NCI-H69 (cell line): ENCODE data around the gene TSPAN1.
A peak's percentile ranks its signal among the peaks of the same experiment; 100 is the strongest.

Experiments
- DNase-seq: peaks from one replicate; lab custom pipeline; 2025; lab: John Stamatoyannopoulos, UW

Gene TSPAN1

DNA sequence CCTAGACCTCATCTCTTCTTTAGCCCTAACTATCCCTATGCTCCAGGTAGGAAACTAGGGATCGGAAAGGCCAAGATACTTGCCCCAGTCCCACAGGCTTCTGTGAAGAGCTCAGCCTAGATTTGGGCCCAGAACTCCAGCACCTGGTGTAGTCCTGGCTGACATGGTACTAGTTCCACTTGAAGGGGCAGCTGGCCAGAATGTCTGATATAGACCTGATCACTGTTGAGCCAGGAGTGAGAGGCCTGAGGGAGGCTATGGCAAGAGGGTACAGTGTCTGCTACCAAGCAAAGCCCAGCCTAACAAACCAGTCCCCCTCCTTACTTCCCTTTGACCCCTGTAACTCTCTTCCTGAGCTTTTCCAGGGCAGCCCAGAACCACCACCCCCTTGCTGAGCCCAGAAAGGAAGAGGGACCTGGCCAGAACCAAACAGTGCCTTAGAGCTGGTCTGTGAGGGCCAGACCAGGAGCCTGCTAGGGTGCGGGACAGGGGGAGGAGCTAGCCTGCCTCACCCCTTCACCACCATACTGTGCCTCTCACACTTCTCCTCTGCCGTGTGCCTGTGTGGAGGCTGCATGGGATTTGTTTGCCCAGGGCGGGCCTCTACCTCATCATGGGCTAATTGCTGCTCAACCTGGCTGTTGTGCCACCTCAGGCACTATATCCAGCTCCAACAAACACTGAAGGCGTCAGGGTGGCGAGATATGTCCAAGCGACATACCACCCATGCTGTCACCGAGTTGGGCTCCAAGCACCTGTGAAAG lies 12.4 kb downstream of the TSPAN1 start:
- peak; percentile 95 for DNase-seq

DNA sequence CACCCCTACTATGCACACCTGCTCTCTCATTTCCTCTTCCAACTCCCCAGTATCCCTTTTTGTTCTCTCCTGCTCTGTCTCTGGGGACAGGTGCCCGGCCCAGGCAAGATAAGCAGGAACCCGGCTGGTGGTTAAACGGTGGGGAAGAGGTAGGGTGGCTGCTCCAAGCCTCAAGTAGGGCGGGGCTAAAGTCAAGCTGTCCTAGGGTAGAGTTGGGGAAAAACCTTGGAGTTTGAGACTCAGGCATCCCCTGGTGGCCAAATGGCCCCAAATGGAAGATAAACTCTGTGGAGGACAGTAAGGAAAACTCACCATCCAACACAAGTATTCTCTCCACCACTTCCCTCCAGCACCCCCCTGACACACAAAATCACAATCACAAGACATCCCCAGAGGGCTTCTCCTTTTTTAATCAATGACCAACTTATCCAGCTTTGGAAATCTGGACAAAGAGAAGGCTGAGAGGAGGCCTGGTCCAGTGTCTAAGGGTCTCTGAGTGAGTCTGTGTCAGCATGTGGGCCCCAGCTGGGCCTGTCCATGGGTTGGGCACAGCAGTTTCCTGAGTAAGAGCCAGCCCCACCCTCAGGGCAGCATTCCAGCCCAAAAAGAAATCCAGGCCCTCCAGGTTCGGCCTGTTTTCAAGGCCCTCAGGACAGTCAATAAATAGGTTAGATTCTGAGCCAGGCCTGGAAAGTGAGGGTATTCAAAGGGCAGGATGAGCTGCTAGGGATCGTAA lies 13.6 kb downstream of the TSPAN1 start:
- peak; percentile 79 for DNase-seq

DNA sequence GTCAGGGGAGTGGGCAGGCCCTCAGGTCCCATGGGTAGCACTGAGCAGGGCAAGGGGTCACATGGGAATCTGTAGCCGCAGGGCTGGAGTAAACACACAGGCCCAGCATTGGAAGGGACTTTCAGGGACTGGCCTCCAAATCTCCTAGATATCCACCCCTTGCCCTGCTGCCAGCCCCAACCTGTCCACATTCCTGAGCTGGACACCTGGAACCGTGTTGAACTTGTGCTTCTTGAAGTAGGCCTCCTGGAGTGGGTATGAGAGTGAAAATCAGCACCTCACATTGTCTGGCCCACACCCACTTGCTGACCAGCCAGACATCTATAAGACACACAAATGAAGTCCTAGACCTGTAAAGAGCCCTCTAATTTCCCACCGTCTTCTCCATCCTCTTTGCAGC lies 15.7 kb downstream of the TSPAN1 start:
- DNase-seq, result no peak

DNA sequence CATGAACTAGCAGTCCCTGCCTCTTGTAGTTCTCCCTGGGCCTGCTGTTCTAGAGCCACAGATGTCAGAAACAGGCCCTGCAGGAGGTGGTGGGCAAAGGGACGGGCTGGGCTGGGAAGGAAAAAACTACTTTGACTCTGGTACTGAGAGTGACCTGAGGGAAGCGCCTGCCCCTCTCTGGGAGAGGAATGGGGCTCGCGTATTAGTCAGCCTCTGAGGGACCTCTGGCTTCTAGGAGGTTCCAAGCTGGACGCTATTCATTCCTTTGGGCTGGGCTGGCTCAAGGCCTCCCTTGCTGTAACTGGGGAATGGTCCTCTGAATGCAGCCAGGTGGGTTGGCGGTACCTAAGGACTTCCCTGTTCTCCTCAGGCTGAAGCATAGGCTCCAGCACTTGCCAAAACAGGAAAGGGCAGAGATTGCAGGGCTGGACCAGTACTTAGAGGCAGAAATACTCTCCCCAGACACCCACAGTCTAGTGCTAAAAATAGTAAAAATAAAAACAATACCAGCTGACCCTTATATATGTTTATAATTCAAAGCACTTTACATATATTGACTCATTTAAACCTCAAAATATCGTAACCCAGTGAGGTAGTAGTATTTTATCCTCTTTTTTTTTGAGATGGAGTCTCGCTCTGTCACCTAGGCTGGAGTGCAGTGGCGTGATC lies 16.3 kb downstream of the TSPAN1 start:
- DNase-seq, result no peak

DNA sequence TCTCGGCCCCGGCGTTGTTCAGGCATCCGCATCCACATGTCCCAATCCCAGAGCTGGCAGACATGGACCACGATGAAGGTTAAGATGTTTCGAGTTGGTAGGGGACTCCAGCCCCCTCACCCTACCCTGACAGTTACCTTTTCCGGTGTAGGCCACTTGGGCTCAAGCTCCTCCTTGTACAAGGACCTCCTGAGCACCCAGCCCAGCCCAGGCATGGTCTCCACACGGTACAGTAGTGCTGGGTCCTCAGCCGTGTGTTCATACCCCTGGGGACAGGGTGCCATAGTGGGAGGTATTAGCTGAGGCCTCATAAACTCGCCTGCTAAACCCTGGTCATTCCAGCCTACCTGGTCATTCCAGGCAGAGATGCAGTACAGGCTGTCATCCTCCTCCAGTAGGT lies 17.3 kb downstream of the TSPAN1 start:
- DNase-seq, result no peak

DNA sequence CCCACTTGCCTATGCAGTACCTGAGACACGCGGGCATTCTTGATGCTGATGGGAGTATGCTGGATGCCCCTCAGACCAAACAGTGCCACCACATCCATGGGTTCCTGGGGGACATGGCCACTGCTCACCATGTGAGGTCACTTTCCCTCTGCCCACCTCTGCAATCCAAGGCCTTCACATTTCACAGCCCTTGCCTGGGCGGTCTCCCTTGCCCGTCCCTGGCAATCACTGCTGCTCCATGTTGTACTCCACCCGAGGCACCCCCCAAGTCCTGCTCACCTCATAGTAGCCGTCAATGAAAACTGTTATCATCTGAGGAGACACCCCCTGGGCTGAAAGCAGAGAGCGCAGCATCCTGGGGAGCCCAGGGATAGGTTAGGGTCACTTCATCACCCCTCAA lies 18.4 kb downstream of the TSPAN1 start:
- DNase-seq, result no peak

DNA sequence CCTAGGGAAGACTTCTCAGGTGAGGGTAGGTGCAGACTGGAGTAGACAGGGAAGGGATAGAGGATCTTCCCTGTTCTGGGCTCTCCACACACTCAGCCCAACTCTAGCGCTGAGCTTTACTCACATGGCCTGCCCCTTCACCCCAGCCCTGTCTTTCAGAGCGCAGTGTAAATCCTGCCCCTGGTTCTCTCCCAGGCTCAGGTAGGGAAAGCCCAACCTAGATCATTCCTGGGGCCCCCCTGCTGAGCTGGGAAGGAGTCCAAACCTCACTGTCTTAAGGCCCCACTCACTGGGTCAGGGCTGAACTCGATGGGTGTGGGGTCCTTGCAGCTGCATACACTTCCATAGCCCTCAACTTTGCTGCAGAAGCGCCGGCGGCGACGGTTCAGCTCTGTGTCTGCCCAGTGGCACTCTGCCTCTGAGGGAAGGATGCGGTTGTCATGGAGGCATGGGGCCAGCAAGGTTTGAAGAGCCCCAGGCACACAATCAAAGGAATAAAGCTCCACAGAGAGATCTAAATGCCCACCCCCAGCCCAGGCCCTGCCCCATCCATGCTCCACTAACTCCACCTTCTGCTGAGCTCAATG lies 19.2 kb downstream of the TSPAN1 start:
- DNase-seq, result peak; percentile 35

DNA sequence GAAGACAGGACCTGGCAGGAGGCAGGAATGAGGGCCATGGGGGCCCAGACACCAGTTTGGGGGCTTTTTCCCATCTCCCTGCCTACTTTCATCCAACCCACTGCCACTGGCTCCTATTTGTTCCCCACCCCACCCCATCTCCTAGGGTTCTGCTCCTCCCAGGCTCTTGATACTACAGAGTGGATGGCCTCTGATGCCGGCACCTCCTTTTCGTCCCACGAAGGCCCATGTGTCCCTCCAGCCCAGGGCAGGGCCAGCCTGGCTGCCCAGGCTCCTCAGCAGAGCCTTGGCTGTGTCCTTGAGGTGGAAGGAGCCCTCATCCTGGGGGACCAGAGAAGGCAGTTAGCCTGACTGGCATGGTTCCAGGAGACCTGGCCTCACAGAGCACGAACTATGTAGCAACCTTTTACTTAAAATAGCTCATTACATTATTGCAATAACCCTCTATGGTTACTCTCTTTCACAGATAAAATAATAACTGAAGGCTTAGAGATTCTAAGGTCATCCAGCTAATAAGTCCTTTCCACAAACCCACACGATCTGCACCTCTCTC lies 19.8 kb downstream of the TSPAN1 start:
- no peak for DNase-seq

DNA sequence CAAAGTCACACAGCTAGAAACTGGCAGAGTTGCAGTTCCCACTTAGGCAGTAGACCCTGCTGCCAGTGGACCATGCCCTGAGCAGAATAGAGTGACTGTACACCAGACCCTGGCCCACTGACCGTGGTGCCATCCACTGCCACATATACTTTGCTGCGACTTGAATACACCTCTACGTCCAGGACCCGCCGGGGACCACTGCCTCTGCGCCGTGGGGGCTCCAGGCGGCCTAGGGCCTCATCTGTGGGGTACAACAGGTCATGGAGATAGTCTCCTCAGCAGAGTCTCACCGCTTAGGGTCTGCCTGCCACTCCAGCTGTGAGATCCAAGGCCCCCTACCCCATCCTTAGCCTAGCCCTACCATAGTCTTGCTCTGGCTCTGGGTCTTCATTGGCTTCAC lies 21.7 kb downstream of the TSPAN1 start:
- DNase-seq, result no peak

DNA sequence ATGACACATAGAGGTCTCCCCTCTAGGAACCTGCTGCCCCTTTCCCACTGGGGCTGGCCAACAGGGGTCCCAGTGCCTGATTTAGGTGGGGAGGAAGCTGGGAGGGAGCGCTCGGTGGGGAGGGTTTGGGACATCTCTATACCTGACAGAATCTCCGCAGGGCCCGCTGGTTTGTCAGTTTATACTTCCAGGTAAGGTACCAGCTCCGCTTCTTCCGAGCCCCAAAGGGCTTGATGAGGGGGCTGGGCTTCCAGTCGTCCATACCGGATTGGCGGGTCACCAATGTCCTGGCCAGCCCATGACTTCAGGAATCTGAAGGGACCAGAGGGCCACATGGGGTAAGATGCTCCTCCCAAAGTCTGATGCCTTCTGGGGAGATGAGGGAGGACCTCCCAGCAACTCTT lies 22.7 kb downstream of the TSPAN1 start:
- no peak for DNase-seq

DNA sequence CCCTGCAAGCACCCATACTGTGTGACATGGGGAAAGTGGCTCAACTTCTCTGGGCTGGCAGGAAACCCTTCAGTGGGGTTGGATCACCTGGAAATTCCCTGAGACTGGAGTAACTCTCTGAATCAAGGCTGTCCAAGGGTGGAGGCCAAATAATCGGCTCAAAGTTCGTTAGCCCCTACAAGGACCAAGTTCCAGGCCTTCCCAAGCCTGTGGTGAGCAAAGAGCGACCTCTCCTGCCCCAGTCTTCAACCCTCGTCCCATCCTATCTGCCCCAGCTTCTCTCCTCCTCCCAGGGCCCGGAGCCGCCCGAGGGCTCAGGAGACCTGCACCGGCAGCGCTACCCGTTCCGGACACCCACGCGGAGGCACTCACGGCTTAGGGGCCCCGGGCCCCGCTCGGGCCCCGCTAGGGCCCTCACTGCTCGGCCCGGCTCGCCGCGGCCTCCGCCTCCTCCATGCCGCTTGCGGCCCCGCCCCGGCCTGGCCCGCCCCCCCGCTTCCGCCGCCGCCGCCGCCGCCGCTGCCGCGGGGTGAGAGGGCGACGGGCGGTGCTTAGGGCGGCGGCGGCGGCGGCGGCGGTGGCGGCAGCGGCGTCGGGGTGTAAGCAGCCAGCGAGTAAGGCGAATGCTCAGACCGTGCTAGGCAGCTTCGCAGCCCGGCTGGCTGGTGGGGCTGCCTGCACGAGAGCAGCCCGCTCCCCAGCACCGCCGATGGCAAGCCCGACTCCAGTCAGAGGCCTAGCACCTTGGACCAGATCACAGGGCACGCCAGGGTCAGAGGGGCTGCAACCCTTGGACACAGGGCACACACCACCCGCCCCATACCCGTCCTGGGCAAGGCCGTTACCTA lies 23.3 kb downstream of the TSPAN1 start, which contains the start of gene POMGNT1:
TSS of gene POMGNT1 (minus strand) at position 471 of the 848 bp plus-strand sequence. CDS start 613 bp downstream, outside the sequence.
- DNase-seq, result peak; percentile 76

DNA sequence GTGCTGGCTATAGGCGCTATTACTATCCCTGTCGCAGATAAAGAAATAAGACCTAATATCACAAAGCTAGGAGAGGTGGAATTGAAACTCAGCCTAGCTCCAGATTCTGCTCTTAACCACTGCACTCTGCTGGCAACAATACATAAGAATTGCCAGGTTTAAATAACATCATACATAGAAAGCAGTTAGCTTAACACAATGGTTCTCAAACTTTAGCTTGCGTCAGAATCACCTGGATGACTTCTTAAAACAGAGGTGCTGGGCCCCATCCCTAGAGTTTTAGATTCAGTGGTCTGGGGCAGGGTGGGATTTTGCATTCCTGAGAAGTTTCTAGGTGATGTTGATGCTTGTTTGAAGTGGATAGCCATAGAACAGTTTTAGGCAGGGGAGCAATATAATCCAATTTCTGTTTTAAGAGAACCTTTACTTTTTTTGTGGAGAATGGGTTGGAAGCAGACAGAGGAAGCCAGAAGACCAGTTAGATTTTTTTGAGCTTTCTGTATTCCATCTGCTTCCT lies 24.4 kb downstream of the TSPAN1 start:
- no peak for DNase-seq

DNA sequence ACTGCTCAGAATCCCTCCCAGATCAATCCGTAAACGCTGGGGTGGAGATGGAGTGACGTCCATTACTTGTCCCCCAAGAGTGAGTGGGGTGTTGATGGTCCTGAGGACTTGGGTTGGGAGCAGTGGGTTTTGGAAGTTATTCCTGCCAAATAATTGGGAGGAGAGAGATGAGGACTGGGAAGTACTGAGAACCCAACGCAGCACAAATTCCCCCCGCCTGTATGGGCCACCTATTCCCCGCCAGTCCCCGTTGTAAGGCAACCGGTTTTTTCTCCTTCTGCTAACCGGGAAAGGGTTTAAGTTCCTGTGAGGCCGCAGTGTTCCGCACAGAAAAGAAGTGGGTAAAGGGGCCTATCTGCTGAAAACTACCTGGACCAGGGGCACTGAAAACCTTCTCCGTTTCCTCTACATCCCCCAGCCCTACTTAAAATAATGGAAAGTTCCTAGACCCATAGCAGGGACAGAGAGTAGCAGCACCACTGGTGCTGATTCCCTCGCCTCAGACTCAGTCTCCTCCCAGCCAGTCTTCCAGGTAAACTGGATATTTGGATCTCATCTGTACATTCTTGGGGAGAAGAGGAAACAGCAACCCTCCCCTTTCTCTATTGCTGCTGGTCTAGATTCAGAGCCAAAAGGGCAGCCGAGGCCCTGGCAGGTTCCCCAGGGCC lies 29.0 kb downstream of the TSPAN1 start:
- DNase-seq, result no peak

DNA sequence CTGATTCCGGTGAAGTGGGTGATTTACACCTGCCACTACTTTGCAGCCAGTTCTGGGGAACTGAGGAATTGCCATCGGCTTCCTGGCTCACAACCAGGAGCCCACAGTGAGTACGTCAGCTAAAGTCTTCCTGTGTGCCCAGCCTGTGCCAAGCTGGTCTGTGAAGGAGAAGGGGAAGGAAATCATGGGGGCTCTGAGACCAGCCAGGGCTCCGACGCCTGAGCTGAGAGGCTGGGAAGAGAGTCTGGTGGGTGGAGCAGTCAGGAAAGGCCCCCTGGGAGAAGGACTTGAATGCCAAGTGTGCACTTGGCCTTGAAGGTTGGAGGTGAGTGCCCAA lies 29.5 kb downstream of the TSPAN1 start:
- DNase-seq, result no peak

DNA sequence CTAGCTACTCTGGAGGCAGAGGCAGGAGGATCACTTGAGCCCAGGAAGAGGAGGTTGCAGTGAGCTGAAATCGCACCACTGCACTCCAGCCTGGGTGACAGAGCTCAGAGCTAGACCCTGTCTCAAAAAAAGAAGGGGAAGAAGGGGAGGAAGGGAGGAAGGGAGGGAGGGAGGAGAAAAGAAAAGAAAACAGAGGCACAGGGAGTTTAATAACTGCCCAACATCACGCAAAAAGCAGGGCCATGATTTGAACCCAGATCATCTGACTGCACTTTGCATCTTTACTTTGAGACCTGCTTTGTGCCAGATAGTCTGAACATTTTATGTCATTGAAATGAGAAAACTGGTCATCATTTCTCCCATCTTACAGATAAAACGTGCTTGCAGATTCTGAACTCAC lies 30.3 kb downstream of the TSPAN1 start:
- no peak for DNase-seq

DNA sequence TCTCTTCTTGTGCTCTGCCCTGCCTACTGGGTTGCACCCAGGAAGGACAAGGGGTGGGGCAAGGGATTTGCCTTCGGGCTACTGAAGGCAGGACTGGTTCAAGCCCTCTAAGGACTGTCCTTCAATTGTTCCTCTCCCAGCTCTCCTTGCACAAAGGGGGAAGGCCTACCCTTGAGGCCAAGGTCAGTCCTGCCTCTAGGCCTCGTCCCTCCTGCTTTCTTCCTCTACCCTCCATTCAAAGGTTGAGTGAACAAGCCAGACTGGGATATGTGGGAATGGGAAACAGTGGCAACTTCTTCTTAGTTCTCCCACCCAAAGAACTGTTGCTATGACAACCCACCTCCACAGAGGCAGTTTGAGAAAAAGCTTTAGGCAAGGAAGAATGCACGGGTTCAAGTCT lies 30.9 kb downstream of the TSPAN1 start:
- DNase-seq, result no peak

DNA sequence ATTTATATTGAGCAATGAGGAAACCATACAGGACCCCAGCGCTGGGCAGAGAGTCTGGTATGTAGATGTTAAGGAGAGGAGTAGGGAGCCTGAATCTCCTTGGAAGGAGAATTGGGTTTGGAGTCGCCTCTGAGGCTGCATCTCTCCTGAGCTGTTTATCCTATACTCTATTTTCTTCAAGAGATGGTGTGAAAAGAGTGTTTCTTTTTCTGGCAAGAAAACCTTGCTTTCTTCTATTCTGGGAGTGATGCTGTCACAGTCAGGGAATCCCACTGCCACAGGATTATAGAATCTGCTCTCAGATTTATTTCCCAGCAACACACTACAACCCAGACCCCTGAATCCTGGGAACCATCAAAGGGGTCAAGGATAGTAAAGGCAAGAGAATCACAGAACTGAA lies 31.5 kb downstream of the TSPAN1 start:
- no peak for DNase-seq

DNA sequence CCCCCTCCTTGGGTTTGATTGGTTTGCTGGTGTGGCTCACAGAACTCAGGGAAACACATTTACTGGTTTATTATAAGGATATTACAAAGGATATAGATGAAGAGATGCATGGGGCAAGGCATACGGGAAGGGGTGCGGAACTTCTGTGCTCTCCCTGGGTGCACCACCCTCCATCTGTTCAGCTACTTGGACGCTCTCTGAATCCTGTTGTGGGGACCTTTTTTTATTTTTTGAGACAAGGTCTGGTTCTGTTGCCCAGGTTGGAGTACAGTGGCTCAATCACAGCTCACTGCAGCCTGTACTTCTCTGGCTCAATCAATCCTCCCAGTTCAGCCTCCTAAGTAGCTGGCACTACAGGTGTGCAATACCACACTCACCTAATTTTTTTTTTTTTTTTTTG lies 35.7 kb downstream of the TSPAN1 start:
- no peak for DNase-seq

DNA sequence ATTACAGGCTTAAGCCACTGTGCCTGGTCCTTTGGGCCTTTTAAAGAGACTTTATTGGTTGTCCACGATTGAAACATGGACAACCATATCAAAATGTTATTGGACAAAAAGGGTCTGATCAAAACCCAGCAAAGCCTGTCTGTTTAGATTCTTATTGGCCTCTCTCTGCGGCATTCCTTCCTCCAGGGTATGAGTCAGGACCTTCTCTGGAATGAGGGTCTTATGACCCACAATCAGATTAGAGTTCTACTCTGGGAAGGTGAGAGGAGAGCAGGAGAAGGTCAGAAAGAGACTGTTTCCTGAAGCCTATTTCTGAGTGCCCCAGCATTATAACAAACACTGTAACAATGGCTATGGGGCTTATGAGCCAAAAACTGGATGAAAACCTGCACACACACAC lies 36.2 kb downstream of the TSPAN1 start:
- no peak for DNase-seq

DNA sequence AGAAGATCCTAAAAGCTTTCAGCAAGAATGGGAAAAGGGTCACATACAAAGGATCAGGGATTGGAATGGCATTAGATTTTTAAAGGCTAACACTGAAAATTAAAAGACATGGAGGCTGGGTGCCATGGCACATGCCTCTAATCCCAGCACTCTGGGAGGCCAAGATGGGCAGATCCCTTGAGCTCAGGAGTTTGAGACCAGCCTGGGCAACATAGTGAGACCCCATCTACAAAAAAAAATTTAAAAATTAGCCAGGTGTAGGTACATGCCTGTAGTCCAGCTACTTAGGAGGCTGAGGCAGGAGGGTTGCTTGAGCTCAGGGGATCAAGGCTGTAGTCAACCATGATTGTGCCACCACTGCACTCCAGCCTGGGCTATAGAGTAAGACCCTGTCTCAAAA lies 40.6 kb downstream of the TSPAN1 start:
- no peak for DNase-seq

DNA sequence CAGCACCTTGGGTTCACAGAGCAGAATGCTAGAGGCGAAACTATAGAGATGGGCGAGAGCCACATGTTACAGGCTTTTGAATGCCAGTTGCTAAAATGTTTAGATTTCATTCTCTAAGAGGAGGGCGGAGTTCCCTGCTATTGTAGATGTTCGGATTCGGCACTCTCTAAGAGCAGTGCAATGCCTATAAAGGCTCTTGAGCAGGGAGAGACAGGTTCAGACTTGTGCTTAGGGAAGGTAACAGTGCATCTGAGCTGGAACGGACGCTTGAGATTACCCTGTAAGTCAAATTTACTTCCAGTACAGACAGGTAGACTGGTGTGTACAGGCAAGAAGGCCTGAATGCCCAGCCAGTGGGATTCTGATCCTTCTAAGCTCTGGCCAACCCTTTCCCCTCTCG lies 43.6 kb downstream of the TSPAN1 start:
- DNase-seq, result peak; percentile 67
